ENCODE data around the gene RAB40C. TPM values are rescaled to one million over a fixed set of nuclear protein-coding genes. Genes with fewer than 3 reads are reported as not detected.
A peak's percentile ranks its signal among the peaks of the same experiment; 100 is the strongest.

Gene RAB40C
- total RNA-seq, 6 donors from 2014 or later = 40.5 to 101 (median 61.5) TPM

DNA sequence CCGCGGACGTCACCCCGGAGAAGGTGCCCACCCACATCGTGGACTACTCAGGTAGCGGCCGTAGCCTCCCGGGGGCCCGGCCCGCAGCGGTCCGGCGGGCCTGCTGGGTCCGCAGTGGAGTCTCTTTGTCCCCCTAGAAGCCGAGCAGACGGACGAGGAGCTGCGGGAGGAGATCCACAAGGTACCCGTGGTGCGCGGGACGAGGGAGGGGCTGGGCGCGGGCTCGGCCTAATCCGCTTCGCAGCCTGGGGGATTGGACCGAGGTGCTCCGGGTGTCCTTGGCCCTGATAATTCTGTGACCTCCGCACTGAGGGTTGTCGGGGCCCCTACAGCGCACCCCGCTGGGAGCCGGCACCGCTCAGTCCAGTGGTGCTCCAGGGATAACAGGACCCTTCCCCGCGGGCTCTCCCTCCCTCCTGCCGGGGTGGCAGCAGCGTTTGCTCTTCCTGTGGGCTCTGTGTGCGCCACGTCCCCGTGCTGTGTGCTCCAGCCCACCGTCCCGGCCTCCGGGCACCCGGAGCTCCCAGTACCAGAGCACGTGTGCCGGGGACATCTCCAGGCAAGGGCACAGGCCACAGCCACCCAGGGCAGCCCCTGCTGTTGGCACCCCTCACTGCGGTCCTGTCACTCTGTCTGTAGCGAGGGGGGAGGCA lies 78.8 kb downstream of the RAB40C start:
- DNase-seq (peak in 1 of 2 donors; percentile 82), ATAC-seq (ENCODE audit: low FRiP score in 2 of 2) (peak in 1 of 2 donors; percentile 1)
- Histone ChIP-seq H3K4me3 (peak overlapping the region; percentile 87 to 100 (median 100)), H3K27ac (peak overlapping the region; percentile 69 to 89 (median 87)), H3K4me1 (peaks cover 15 to 21% (median 16%) of the 10 kb centered on the region in 4 donors), H3K9me3 (no peaks in the 10 kb centered on the region), H3K36me3 (peaks cover 24 to 47% (median 45%) of the 10 kb centered on the region in 4 donors), H3K27me3 (no peaks in the 10 kb centered on the region)
- TF ChIP-seq, protein P1, sequence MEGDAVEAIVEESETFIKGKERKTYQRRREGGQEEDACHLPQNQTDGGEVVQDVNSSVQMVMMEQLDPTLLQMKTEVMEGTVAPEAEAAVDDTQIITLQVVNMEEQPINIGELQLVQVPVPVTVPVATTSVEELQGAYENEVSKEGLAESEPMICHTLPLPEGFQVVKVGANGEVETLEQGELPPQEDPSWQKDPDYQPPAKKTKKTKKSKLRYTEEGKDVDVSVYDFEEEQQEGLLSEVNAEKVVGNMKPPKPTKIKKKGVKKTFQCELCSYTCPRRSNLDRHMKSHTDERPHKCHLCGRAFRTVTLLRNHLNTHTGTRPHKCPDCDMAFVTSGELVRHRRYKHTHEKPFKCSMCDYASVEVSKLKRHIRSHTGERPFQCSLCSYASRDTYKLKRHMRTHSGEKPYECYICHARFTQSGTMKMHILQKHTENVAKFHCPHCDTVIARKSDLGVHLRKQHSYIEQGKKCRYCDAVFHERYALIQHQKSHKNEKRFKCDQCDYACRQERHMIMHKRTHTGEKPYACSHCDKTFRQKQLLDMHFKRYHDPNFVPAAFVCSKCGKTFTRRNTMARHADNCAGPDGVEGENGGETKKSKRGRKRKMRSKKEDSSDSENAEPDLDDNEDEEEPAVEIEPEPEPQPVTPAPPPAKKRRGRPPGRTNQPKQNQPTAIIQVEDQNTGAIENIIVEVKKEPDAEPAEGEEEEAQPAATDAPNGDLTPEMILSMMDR (IDR thresholded peaks at IDR 0.05) = no peak
- no peak for TF ChIP-seq POLR2AphosphoS5 (IDR thresholded peaks at IDR 0.05)
- TF ChIP-seq EP300 (IDR thresholded peaks at IDR 0.05) = no peak
- TF ChIP-seq POLR2A (IDR thresholded peaks at IDR 0.05) = no peak
- WGBS, 2 donors = 0 to 7% methylated on average over 2 to 23 of the region's 50 CpGs

DNA sequence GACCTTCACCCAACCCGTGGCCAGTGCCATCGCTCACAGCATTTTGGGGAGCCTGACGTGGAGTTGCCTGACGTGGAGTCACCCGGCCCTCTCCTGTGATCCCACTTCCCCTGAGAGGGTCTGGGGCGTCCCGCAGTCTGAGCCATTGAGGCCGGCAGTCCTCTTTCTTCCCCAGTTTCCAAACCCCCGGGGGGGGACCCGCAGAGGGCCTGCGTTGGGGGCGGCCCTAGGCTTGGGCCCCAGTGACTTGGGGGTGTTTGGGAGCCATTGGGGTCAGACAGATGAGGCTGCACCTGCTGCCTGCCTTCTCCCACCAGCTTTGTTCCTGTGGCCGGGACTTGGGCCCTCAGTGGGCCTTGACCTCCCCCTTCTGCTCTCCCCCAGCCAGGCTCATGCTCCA lies 79.8 kb downstream of the RAB40C start:
- WGBS, 2 donors = 88 to 99% methylated on average over 9 to 13 of the region's 13 CpGs
- no peak for TF ChIP-seq POLR2A (IDR thresholded peaks at IDR 0.05)
- TF ChIP-seq POLR2AphosphoS5 (IDR thresholded peaks at IDR 0.05) = no peak
- no peak for TF ChIP-seq EP300 (IDR thresholded peaks at IDR 0.05)
- TF ChIP-seq, protein P1 (IDR thresholded peaks at IDR 0.05) = no peak
- H3K27me3 ChIP-seq = no peaks in the 10 kb centered on the region
- no peaks in the 10 kb centered on the region for H3K9me3 ChIP-seq
- DNase-seq = peak in 1 of 2 donors; percentile 67
- H3K4me3 ChIP-seq = no peak overlapping the region
- H3K27ac ChIP-seq = no peak overlapping the region
- no peak for ATAC-seq (ENCODE audit: low FRiP score in 2 of 2)
- peaks cover 24 to 52% (median 46%) of the 10 kb centered on the region in 4 donors for H3K36me3 ChIP-seq
- H3K4me1 ChIP-seq = peaks cover 15 to 28% (median 18%) of the 10 kb centered on the region in 4 donors

DNA sequence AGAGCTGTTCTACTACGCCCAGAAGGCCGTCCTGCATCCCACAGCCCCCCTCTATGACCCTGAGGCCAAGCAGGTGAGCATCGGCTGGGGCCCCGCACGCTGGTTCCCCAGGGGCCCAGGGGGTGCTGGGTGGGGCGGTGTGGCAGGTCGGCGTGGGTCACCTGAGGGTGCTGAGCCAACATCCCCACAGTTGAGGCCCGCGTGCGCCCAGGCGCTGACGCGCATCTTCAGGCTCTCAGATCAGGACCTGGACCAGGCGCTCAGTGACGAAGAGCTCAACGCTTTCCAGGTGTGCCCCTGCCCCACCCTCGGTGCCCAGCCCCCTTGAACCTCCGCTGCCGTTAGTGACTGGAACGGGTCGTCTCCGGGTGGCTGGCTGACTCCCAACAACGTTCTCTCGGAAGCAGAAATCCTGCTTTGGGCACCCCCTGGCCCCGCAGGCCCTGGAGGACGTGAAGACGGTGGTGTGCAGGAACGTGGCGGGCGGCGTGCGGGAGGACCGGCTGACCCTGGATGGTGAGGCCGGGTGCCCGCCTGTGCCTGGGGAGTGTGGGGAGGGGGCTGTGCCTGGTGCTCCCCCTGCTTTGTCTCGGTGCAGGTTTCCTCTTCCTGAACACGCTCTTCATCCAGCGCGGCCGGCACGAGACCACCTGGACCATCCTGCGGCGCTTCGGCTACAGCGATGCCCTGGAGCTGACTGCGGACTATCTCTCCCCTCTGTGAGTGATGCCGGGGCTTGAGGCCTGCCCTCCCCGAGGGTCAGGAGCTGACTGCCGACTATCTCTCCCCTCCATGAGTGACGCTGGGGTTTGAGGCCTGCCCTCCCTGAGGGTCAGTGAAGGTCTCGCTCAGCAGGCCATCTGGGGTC lies 80.9 kb downstream of the RAB40C start:
- Histone ChIP-seq H3K4me3 (no peak overlapping the region), H3K9me3 (no peaks in the 10 kb centered on the region), H3K36me3 (peaks cover 24 to 52% (median 46%) of the 10 kb centered on the region in 4 donors), H3K27me3 (no peaks in the 10 kb centered on the region), H3K27ac (no peak overlapping the region), H3K4me1 (peaks cover 25 to 39% (median 26%) of the 10 kb centered on the region in 4 donors)
- TF ChIP-seq, protein P1 (IDR thresholded peaks at IDR 0.05) = no peak
- peak in 1 of 2 donors; percentile 83 for DNase-seq
- no peak for ATAC-seq (ENCODE audit: low FRiP score in 2 of 2)
- 94 to 95% methylated on average over 27 to 49 of the region's 52 CpGs for WGBS, 2 donors

DNA sequence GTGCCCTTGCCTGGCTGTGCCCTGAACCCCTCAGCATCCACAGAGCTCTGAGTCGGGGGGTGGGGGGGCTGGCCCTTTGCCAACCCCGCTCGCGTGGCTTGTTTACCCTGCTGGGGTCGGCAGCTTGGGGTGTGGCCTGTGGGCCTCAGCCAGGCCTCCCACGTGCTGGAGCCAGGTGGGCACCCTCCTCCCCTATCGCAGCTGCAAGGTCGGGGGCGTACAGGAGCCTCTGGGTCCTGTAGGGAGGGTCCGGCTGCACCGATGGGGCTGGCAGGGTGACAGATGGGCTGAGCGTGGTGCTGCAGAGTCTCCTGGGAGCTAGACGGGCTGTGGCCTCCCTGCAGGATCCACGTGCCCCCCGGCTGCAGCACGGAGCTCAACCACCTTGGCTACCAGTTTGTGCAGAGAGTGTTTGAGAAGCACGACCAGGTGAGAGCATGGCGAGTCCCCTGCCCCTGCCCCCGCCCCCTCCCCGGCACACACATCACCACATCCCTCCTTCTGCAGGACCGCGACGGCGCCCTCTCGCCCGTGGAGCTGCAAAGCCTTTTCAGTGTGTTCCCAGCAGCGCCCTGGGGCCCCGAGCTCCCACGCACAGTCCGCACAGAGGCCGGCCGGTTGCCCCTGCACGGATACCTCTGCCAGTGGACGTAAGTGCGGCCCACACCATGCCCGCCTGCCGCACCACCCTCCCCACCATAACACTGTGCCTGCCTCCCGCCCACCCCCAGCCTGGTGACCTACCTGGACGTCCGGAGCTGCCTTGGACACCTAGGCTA lies 81.7 kb downstream of the RAB40C start:
- Histone ChIP-seq H3K36me3 (peaks cover 24 to 52% (median 46%) of the 10 kb centered on the region in 4 donors), H3K9me3 (no peaks in the 10 kb centered on the region), H3K27me3 (no peaks in the 10 kb centered on the region), H3K4me1 (peaks cover 28 to 47% (median 30%) of the 10 kb centered on the region in 4 donors), H3K4me3 (no peak overlapping the region), H3K27ac (no peak overlapping the region)
- DNase-seq (peak in 1 of 2 donors; percentile 84), ATAC-seq (ENCODE audit: low FRiP score in 2 of 2) (no peak)
- TF ChIP-seq EP300 (IDR thresholded peaks at IDR 0.05) (no peak), POLR2A (IDR thresholded peaks at IDR 0.05) (no peak)
- 91 to 97% methylated on average over 6 to 36 of the region's 40 CpGs for WGBS, 2 donors

DNA sequence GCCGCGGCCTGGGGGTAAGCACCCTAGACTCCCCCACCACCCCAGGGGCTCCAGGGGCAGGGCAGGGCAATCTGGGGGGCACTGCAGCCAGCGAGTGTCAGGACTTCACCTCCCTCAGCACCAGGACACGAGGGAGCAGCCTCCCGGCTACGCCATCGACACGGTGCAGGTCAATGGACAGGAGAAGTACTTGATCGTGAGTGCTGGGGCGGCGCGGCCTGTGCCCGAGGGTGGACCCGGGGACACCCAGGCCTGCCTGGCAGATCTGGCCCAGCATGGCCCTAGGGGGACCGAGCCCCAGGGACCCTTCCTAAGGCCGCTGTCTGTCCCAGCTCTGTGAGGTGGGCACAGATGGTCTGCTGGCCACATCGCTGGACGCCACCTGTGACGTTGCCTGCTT lies 82.5 kb downstream of the RAB40C start:
- 97 to 100% methylated on average over 2 to 13 of the region's 19 CpGs for WGBS, 2 donors
- TF ChIP-seq POLR2AphosphoS5 (IDR thresholded peaks at IDR 0.05) (no peak), EP300 (IDR thresholded peaks at IDR 0.05) (no peak), POLR2A (IDR thresholded peaks at IDR 0.05) (no peak)
- TF ChIP-seq, protein P1 (IDR thresholded peaks at IDR 0.05) = no peak
- H3K27me3 ChIP-seq = no peaks in the 10 kb centered on the region
- H3K9me3 ChIP-seq = no peaks in the 10 kb centered on the region
- peaks cover 24 to 52% (median 46%) of the 10 kb centered on the region in 4 donors for H3K36me3 ChIP-seq
- peaks cover 26 to 50% (median 28%) of the 10 kb centered on the region in 4 donors for H3K4me1 ChIP-seq
- no peak for ATAC-seq (ENCODE audit: low FRiP score in 2 of 2)
- H3K27ac ChIP-seq = no peak overlapping the region
- DNase-seq = peak in 1 of 2 donors; percentile 84
- H3K4me3 ChIP-seq = no peak overlapping the region
